Smooth muscle cell of the brain vasculature (primary cell): Measurements from ENCODE around the gene SCN11A.
"Not testable (repeated sequence)": the region's sequence is repeated elsewhere in the genome, so short reads cannot be mapped to it uniquely, and the experiment has no call there.

ENCODE experiments used
- DNase-seq: peaks from one replicate; pipeline ENCODE4 v3.0.0-alpha.2; 2012; ENCODE audit warnings: low read depth, low spot score

The SCN11A gene

GRCh38 chr3:39065197-39065596 lies 13.5 kb upstream of the SCN11A start:
- DNase-seq = no peak

GRCh38 chr3:39064646-39065045 lies 12.9 kb upstream of the SCN11A start:
- DNase-seq = no peak

GRCh38 chr3:39063143-39063542 lies 11.4 kb upstream of the SCN11A start:
- no peak for DNase-seq

- DNase-seq = no peak
Observed at GRCh38 chr3:39062180-39062579, 10.4 kb upstream of the SCN11A start.

GRCh38 chr3:39061228-39061627 lies 9.5 kb upstream of the SCN11A start:
- not testable (repeated sequence) for DNase-seq

- DNase-seq = no peak
Observed at GRCh38 chr3:39056151-39056550, 4.4 kb upstream of the SCN11A start.

- no peak for DNase-seq
Observed at GRCh38 chr3:39053696-39054095, 2.0 kb upstream of the SCN11A start.

- DNase-seq = no peak
Observed at GRCh38 chr3:39052583-39052982, 839 bp upstream of the SCN11A start.

- DNase-seq = no peak
Observed at GRCh38 chr3:39050029-39050428, 1.7 kb downstream of the SCN11A start.

GRCh38 chr3:39038165-39038564 lies 13.6 kb downstream of the SCN11A start:
- no peak for DNase-seq

GRCh38 chr3:39029556-39029955 lies 22.2 kb downstream of the SCN11A start:
- no peak for DNase-seq

GRCh38 chr3:39028546-39028945 lies 23.2 kb downstream of the SCN11A start:
- DNase-seq = no peak

GRCh38 chr3:39025222-39025970 lies 26.3 kb downstream of the SCN11A start:
- DNase-seq = no peak

GRCh38 chr3:39024497-39024896 lies 27.2 kb downstream of the SCN11A start:
- DNase-seq = no peak

GRCh38 chr3:39022286-39022630 lies 29.5 kb downstream of the SCN11A start:
- no peak for DNase-seq

GRCh38 chr3:39021465-39022285 lies 30.1 kb downstream of the SCN11A start:
- no peak for DNase-seq

GRCh38 chr3:39021029-39021428 lies 30.7 kb downstream of the SCN11A start:
- no peak for DNase-seq

GRCh38 chr3:39019299-39019698 lies 32.4 kb downstream of the SCN11A start:
- DNase-seq = no peak

- no peak for DNase-seq
Observed at GRCh38 chr3:39015418-39015817, 36.3 kb downstream of the SCN11A start.

- DNase-seq = no peak
Observed at GRCh38 chr3:39013921-39014509, 37.7 kb downstream of the SCN11A start.

GRCh38 chr3:39013289-39013688 lies 38.5 kb downstream of the SCN11A start:
- DNase-seq = no peak

GRCh38 chr3:39011191-39011736 lies 40.5 kb downstream of the SCN11A start:
- DNase-seq = no peak
